Mammary epithelial cell (primary cell): ENCODE measurements around the gene NUDT2.
"Not testable (repeated sequence)": the region's sequence is repeated elsewhere in the genome, so short reads cannot be mapped to it uniquely, and the experiment has no call there.

Experiments
- CTCF ChIP-seq, 2 donors: IDR thresholded peaks in 1 of 2; conservative IDR thresholded peaks in 1 of 2; 2 replicates each; pipeline ENCODE4 v1.5.1; 2011 to 2012; ENCODE audit warnings: inconsistent platforms in 2 of 2, low read length in 2 of 2, mild to moderate bottlenecking in 2 of 2, control low read depth in 1 of 2, low read depth in 1 of 2; ENCODE audit not compliant: insufficient read depth in 1 of 2; ENCODE audit errors: extremely low read depth in 1 of 2
- EZH2 ChIP-seq: IDR thresholded peaks from 2 replicates; pipeline ENCODE4 v1.6.1; 2012; ENCODE audit warnings: low read length, inconsistent platforms, borderline replicate concordance

GRCh38 chr9:34352957-34353356 is 23.6 kb downstream of the NUDT2 start:
- not testable (repeated sequence) for TF ChIP-seq CTCF (conservative IDR thresholded peaks at IDR 0.05 in 1 of 2, IDR thresholded peaks at IDR 0.05 in 1 of 2; ENCODE audit: extremely low read depth in 1 of 2, insufficient read depth in 1 of 2, low read depth in 1 of 2, low read length in 2 of 2); EZH2
